HT-29 (cell line): ENCODE data around the gene RPAP3. TPM values are rescaled to one million over a fixed set of nuclear protein-coding genes. Genes with fewer than 3 reads are reported as not detected.
A peak's percentile ranks its signal among the peaks of the same experiment; 100 is the strongest.

Experiments used
- DNase-seq: peaks from one replicate; pipeline ENCODE4 v3.0.0-alpha.2; 2015; ENCODE audit warnings: low spot score
- total RNA-seq: library from RNA; depleted of rRNA; stranded (reverse); fragments of >200 nt; shearing (Covaris generic); gene quantifications from 2 replicates; pipeline ENCODE4 v1.2.3, GENCODE V29; 2014

RPAP3 gene
- total RNA-seq, 1 experiment from 2014 or later: 8.6 TPM

DNA sequence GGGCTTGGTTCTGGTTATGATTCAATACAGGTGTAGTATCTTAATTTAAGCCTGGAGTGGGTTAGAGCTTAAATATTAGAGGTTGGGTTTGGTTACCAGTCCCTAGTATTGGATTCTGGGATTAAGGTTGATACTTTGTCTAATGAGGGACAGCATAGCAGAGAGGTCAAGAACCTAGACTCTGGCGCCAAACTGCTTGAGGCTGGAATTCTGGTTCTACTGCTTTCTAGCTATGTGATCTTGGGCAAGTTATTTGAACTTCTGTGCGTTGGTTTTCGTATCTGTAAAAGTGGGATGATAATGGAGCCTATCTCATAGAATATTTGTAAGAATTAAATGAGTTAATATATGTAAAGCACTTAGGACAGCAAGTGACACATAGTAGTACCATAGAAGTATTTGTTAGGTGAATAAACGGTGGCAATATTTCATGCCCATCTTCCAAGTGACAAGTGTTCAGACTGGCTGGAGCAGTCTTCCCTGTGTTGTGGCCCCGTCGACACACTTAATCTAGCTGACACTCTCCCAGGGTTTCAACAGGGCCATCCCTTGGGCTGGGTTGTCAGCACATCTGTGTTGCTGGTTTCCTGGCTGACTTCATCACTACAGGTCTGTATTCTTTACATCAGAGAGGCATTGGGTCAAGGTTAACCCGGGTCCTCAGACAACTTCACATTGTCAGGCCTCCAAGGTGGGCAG is 16.5 kb upstream of the RPAP3 start:
- no peak for DNase-seq

DNA sequence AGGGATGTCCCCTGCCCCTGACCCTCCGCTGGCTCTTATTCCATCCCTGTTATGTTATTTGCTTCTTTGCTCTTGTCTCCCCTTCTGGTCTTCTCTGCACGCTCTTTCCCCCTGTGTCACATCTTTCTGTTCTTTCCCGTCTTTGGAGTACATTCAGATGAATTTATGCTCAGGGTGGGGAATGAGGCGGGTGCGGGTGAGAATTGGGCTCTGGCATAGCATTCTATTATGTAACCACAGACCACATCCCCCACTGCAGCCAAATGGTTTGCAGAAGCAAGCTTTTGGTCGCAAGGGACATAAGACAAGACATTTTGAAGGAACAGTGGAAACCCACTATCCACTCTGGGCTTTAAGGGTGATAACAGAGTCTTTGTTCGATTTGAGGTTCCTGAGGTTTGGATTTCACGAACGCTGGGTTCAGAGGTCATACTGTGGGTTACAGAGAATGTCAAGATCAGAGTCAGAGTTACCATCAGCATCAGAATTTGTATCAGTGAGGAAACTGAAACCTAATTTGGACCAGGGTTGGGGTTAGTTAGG is 15.7 kb upstream of the RPAP3 start:
- no peak for DNase-seq

DNA sequence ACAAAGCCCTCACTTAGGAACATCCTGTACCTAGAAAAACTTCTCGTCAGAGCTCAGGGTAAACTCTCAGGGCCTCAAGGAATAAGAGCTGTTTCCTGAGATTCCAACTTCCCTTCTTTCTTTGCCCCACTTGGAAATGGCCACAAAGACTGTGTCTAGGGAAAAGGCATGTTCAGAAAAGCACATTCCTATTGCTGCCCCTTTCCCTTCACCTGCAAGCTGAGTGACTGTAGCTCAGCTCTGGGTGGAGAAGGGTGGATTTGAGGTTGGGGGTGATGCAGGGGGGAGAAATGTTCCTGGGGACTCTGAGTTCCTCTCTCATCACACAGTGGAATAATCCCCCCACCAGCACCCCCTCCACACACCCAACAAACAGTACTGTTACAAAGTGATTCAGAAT is 12.7 kb upstream of the RPAP3 start:
- DNase-seq: no peak

DNA sequence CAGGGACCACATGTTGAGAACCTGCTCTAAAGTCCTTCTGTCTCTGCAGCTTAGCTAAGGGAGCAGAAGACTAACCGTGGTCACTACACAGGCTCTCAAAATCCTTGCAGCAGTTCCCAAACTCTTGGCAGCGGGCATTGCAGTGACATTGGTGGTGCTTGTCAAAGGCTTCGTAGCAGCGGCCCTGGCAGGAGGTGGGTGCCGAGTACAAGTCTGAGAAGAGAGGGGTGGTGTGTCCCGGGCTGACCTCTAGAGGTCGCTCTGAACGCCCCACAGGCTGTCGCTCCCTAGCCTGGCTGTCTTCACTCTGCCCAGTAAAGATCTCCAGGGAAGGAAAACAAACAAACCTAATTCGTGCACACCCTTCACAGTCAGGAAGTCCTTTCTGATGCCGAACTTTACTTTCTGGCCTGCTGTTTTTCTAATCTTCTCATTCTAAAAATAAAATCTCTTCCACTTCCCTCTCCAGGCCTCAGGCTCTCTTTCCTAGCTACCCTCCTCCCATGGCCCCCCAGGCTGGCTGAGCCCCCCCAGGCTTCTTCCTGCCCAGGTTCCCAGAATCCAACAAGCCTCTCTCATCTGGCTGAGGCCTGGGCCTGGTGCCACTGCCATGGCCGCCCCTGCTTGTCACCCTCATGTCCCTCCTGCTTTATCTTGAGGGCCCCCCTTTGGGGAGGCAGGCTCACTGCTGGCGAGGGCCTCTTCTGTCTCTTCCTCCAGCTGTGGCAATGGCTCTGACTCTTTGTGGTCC is 11.8 kb upstream of the RPAP3 start:
- peak; percentile 93 for DNase-seq

DNA sequence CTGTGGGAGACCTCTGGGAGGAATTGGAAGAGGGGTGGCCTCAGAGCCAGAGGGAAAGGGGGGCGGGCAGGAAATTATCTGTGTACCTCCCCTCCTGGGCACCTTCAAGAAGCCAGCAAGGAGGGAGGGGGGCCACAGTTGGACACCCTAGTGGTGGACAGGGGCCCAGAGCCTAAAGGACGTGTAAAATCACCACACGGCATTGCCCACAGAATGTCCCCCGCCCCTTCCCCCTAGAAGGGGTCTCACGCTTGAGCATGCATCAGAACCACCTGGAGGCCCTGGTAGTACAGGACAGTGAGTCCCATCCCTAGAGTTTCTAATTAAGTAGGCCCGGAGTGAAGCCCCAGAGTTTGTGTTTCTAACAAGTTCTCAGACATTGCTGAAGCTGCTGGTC is 11.2 kb upstream of the RPAP3 start:
- no peak for DNase-seq

DNA sequence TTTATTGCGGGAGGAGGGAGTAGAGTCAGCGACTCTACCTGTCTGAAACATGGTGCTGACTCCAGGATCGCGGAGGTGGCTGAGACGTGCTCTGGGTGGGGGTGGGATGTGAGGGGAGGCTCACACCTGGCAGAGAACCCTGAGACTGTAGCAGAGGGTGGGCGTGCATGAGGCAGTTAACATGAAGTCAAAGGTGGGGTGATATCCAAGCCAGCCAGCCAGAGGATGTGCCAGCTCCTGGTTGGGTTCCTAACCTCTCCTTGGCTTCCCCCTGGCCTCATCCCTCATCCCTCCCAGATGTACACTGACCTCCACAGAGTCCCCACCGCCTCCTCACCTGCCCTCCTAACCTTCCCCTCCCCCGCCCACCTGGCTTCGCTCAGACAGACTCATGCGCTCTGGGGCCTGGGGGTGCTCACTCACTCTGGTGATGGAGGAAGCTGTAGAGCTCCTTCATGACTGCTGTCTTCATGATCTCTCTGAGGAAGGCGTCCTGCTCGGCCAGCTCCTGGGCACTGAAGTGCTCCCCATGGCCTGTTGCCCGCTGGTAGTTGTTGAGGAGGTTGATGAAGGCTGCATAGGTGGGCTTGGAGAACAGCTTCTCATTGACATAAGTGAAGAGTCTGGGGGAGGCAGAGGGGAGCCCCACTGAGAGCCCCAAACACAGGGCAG is 10.2 kb upstream of the RPAP3 start:
- no peak for DNase-seq

DNA sequence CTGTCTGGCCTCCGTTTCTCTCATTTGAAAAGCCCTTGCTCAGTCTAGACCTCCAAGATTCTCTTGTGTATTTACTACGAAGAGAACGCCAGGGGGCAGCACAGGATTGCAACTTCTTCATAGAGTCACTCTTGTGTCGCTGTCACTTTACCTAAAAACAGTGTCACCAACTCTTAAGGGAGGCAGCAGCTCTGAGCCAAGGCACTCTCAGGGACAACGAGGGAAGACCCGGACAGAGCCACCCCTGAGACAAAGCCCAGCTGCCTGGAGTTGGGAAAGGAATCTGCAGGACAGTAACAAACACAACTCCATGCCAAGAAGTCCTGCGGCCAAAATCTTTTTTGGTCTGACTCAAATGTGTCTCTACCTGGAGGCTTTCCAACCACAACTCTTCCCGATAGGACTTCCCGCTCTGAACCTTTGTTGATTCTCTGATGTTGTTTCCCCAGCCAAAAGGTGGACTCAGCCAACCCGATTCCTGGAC is 9.6 kb upstream of the RPAP3 start:
- DNase-seq: peak; percentile 96

DNA sequence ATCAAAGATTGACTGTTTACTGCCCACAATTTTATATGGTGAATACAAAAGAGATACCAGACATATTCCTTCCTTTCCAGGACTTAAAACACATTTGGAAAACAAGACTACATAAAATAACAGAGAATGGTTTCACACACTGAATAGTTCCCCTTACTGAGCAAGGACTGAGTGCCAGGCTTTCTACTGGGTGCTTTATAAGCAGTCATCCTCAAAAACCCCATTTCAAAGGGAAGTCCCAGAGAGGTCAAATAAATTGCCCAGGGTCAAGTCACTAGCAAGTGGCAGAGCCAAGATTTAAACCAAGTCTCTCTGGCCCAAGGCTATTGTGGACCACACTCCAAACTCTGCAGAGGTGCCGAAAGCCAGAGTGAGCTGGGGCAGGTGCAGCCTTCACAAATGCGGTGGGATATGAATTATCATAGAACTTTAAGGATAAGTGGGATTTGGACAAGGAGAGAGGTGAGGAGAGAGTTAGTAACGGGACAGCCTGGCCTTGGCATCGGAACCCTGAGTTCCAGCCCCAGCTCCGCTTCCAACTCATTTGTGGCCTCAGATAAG is 9.1 kb upstream of the RPAP3 start:
- DNase-seq: no peak

DNA sequence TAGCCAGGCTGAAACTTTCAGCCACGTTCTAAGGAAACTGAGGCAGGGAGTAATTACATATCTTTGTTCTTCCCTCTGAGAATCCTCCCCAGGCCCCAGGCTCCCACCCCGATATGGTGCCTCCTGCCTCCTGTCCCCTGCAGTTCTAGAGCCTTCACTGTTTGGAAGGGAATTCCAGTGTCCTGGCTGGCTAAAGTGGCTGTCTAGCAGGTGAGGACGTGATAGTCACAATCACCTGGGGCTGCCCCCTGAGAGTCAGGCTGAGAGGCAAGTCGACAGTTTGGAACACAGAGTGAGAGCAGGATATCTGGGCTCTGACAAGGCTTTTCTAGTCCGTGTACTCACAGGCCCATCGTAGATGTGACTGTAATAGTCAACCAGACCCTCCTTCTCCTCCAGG is 6.3 kb upstream of the RPAP3 start:
- DNase-seq: no peak

DNA sequence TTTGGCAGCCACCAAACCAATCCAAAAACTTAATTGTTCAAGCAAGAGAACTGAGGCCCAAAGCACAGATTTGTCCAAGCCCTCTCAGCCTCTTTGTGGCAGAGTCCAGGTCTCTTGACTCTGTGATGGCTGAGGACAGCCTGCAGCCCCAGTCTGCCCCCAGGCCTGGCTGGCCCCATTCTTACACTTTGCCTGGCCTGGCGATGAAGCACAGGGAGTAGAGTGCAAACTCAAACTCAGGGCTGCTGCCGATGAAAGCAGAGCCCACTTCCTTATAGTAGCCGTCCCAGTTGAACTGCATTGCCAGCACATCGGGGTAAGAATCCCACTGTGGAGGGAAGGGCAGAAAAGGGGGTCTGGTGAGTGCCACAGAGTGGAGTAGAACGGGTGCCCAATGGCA is 5.6 kb upstream of the RPAP3 start:
- DNase-seq: no peak

DNA sequence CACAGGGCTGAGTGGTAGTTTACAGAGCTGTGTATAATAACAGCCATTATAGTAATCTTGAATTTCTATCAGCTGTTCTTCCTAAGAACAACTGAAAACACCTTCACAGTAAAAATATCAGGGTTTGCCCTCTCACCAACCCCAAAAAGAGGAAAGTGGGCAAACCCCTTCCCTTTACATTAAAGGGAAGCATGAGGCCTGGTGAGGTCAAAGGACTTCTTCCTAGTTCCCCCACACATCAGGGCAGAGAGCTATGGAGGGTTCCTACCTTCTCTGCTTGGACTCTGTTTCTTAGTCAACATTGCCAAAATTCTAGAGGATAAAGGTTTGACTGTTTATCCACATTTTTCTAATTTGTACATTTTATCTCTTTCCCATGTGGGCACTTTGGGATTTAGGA is 4.4 kb upstream of the RPAP3 start:
- no peak for DNase-seq

DNA sequence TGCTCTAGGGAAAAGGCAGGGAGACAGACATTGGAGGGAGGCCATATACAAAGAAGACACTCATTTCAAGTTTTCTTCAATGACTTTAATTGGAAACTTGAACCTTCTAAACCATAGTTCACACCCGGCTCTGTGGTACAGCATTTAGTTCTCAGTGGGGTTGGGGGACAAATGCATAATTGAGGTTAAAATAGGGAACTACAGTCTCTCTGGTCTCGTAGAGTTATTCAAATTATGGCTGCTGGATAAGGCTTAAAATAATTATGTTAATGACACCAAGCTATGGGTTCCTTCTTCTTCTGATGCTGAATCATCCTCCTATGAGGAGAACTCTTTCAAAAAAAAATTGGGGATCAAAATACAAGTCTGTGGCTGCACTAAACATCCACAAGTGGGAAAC is 3.8 kb upstream of the RPAP3 start:
- DNase-seq: no peak

DNA sequence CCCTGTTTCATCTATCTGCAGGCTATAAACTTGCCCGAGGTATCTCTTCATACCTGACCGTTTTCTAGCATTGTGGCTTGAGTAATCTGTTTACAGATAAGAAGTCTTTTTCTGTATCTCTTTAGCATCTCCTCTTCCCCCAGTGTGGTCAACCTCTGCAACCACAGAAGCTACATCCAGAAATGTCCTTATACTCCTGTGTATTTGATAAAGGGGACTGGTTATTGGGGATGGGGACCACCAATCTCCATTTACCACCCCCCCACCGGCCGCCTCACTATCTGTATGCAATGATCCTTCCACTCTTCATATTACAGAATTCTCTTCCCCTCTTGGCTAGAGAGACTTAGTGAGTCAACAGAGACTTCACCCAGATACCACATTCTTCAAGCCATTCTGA is 3.4 kb upstream of the RPAP3 start:
- DNase-seq: no peak

DNA sequence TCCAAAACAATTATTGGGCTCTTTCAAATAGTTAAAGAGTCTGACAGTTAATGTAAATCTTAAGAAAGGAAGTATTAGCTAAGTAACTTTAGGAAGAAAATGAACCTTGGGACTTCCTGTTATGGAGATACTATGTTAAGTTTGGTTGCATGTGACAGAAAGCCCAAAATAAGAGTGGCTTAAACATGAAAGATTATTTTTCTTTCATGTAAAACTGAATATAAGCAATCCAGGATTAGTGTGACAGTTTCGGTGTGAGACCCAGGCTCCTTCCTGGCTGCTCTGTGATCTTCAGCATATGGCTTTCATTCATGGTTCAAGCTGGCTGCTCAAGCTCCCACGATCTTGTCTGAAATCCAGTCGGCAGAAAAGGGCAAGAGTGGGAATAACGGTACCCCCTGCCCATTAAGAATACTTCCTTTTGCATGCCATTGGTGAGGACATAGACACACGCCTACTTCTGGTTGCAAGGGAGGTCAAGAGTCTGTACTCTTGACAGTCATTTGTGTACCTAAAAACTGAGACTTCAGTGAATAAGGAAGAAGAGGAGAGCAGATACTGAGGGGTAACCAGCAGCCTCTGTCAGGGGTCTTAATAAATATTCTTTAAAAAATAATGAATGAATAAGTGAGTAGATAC is 2.2 kb upstream of the RPAP3 start:
- DNase-seq: no peak

DNA sequence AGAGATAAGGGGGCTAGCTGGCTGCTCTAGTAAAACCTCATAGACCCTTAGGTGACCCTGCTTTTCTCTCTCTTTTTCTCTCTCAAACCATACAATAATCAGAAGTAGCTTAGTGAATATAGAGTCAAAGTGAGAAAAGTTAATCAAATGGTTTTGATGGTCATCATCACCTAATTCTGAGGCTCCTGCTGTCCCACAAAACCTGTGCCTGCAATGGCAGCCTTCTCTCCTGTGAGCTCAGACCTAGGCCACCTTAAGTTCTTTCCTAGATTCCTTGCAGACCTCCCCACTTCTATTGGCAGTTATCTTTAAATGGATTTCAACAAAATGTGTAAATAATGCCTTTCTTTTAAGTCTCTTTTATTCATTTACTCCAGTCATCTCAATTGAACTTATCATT is 1.5 kb upstream of the RPAP3 start:
- no peak for DNase-seq

DNA sequence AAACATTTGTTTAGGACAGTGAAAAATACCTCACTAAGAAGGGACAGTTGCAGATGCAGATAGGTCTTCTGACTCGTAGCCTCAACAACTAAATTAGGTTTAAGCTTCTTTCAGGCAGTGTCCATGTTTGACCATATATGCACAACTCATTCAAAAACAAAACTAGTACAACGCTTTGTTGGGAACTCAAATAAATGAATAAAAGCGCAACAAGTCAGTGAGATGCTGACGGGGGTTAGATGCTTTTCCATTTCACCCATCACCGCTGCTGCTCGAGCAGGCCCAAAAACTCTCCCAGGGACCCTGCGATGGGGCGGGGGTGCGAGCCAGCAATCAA is 633 bp downstream of the RPAP3 start:
- DNase-seq: peak; percentile 28

DNA sequence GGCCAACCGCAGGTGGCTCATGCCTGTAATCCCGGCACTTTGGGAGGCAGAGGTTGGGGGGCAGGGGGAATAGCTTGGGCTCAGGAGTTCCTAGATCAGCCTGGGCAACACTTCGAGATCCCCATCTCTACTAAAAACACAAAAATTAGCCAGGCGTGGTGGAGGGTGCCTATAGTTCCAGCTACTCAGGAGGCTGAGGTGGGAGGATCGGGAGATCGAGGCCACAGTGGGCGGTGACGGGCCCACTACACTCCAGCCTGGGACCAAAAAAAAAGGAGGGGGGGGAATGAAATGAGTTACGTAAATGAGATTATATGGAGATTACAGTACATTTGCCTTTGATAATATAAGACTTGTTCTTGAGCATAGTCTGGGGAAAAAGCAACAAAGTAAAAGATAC is 1.1 kb downstream of the RPAP3 start:
- no peak for DNase-seq

DNA sequence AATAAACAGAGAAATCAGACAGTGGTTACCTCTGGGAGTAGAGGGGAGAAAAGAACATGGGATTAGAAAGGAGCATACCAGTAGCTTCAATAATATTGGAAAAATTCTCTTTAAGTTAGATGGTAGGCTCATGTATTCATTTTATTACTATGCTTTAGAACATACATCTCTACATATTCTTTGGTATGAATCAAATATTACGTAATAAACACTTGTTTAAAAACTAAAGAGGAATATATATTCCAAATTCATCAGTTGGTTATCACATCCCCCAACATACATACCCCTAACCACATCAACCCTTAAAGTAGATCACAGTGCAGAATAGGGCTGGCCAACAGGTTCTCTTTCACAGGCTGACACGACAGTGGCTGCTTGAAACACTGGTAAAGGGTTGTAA is 5.6 kb downstream of the RPAP3 start:
- DNase-seq: no peak

DNA sequence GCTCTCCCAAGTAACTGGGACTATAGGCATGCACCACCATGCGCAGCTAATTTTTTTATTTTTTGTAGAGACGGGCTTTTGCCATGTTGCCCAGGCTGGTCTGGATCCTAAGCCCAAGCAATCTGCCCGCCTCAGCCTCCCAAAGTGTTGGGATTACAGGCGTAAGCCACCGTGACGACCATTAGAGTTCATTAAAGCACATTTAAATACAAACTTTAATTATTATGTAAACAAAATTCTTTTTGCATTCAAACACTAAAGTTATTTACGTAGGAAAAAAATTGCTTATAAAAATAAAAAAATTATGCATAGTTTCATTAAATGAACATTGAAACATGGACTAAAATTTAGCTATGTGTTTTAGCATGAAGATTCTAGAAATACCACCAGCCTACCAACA is 7.2 kb downstream of the RPAP3 start:
- no peak for DNase-seq

DNA sequence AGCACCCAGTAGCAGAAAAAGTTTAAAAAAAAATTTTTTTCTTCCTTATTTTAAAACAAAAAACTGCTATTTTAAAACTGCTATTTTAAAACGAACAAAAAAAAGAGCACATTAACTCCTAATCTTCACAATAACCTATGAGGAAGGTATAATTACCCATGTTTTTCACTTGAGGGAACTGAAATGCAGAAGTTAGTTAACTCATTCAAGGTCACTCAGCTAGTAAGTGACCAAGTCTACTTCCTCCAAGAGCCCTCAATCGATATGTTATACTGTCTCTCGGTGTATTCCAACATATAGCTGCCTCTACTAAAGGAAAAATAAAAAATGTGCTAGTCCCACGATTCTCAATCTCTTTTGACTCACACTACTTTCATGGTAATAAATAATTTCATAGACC is 7.8 kb downstream of the RPAP3 start:
- DNase-seq: no peak

DNA sequence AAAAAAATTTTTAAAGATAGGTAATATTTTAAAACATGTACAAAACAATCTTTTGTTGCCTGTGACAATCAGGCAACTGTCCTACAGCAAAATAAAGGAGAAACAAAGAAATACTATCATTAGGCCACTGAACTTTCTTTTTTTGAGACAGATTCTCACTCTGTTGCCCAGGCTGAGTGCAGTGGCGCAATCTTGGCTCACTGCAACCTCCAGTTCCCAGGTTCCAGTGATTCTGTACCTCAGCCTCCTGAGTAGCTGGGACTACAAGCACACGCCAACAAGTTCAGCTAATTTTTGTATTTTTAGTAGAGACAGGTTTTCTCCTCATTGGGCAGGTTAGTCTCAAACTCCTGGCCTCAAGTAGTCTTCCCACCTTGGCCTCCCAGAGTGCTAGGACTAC is 16.6 kb downstream of the RPAP3 start:
- DNase-seq: no peak

DNA sequence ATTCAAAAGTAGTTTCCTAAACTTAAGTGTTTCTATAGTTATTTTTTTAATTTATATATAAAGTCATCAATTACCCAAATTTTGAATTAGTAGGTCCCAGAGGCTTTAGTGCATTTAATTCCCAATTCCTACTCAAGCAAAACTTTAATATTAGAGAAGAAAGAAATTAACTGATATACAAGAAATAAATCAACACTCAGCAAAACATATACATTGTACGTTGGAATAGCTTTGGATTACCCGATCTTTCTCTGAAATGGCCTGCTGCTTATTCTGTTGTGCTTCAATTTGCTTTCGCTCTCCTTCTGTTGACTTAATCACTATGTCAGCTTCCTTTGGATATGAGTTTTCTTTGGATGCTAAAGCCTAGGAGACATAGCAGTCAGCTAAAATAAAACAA is 18.2 kb downstream of the RPAP3 start:
- no peak for DNase-seq
